GM19372 (cell line): ENCODE measurements around the gene LMX1A.

Experiments used
- ATAC-seq: cut with Tn5 transposase; IDR thresholded peaks from one replicate; pipeline ENCODE4 v1.9.1; 2021; ENCODE audit warnings: mild to moderate bottlenecking, low read depth, moderate library complexity; ENCODE audit not compliant: unreplicated experiment

LMX1A gene

DNA sequence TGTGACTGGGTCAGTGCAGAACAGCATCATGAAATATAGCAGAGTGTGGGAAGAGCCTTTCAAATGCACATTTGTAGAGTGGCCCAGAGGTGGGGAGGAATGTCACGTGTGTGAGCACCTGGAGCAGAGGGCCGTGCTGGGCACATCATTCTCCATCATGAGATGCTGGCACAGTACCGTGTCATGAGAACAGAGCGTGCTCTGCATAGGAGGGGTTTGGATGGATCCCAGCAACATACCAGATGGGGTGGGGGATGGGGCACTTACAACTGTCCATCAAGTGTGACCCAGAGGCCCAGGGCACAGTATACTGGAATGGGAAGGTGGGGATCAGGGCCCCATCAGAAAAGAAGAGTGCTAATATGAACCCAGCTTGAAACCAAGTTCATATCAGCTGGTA, 182.0 kb downstream of the LMX1A start:
- no peak for ATAC-seq

DNA sequence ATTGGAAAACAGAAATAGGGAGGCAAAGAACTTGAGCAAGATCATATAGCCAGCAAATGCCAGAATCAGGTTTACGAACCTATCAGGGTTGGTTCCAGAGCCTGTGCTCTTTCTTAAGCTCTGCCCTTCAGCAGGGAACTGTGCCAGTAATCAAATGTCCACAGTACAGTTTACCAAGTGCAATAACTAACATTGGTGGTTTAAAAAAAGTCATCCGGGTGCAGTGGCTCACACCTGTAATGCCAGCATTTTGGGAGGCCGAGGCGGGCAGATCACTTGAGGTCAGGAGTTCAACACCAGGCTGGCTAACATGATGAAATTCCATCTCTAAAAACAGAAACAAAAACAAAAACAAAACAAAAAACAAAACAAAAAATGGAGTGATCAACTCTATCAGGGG, 182.7 kb downstream of the LMX1A start:
- no peak for ATAC-seq

GRCh38 chr1:165173409-165173808, 183.1 kb downstream of the LMX1A start:
- ATAC-seq, result no peak

GRCh38 chr1:165172666-165173065, 183.8 kb downstream of the LMX1A start:
- no peak for ATAC-seq

GRCh38 chr1:165169729-165170128, 186.8 kb downstream of the LMX1A start:
- ATAC-seq, result no peak

- no peak for ATAC-seq
Measured at GRCh38 chr1:165169028-165169427, 187.5 kb downstream of the LMX1A start.

DNA sequence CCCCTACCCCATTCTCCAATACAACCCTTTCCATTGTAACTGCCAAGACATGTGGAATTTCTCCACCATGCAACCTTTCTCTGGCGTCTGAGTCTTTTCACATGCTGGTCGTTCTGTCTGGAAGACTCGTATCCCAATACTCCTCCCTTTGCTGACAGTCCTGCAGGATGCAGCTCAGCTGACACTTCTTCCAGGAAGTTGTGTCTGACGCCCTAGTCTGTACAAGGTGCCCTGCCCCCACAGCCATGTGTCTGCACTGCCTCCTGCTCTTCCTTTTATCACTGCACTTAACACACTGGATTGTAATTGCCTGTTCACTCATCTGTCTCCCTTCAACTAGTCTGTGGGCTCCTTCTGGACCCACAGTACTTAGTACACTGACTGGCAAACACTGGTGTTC, 188.0 kb downstream of the LMX1A start:
- ATAC-seq, result no peak

DNA sequence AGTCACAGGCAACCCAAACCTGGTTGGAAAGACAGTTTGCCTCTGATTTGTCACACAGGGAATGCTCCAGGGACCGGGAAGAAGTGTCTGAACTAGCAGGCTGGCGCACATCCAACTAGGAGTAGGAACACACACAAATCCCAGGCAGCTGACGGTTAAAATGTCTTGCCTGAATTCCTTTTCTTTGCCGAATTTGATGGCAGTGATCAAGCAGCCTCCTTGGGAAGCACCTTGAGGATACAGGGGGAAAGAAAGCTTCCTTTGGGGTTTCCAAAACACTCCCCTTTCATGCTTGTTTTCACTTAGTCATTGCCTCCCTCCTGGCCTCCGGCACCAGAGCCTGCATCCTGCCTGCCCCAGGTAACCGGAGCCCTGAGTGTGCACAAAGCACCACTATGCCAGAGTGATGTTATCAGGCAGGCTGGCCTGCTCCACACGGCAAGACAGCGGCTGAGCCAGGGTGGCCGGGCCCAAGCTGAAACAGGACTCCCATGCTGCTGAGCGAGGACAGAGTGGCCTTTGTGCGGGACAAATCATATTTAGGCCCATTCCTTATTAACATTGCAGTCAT, 193.8 kb downstream of the LMX1A start:
- no peak for ATAC-seq

- ATAC-seq, result no peak
Measured at GRCh38 chr1:165161130-165161529, 195.4 kb downstream of the LMX1A start.

- ATAC-seq, result no peak
Measured at GRCh38 chr1:165153182-165153581, 203.3 kb downstream of the LMX1A start.

DNA sequence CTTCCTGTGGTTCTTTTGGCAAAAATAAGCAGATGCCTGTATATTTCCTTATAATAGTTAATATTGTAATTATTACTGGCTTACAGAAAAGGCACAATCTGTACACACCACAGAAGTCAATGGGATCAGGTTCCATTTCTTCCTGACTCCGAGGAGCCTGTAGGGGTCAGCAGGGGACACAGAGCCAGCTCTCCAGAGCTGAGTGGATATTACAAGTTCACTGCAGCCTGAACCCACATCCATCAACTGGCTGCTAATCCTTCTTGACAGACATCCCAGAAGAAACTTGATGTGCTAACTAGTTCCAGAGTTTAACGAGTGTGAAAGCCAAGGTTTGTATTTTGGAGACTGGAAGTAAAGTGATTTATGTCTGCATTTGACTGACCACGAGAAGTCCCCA, 203.8 kb downstream of the LMX1A start:
- ATAC-seq, result no peak

GRCh38 chr1:165152109-165152508, 204.4 kb downstream of the LMX1A start:
- ATAC-seq, result no peak
